G401 (cell line): ENCODE data around the gene SPEM3. TPM values are rescaled to one million over a fixed set of nuclear protein-coding genes. Genes with fewer than 3 reads are reported as not detected.

ENCODE experiments used
- DNase-seq: peaks from one replicate; pipeline ENCODE4 v3.0.0-alpha.2; 2015; ENCODE audit warnings: low spot score
- in situ Hi-C: cut with HindIII; loops from 2 replicates; pipeline ENCODE4 v1.10.0; 2016; ENCODE audit warnings: low sequenced_read_pairs, mixed read lengths
- total RNA-seq: library from RNA; depleted of rRNA; stranded (reverse); fragments of >200 nt; shearing (Covaris generic); gene quantifications from 2 replicates; pipeline ENCODE4 v1.2.3, GENCODE V29; 2014

The SPEM3 gene
- total RNA-seq, 1 experiment from 2014 or later: not detected

GRCh38 chr17:7398612-7399011 is 30.0 kb upstream of the SPEM3 start:
- in situ Hi-C loops: loop anchor here (25.0 kb wide), 1 partner anchor 89 kb away; the partner anchor contains the start of genes POLR2A, SLC35G6 and ZBTB4

GRCh38 chr17:7403043-7403726 is 25.5 kb upstream of the SPEM3 start:
- in situ Hi-C loops: no loop called here
- no peak for DNase-seq

More at GRCh38 chr17:7398612-7399011, 30.0 kb upstream of the SPEM3 start:
- no peak for DNase-seq

- in situ Hi-C loops: no loop called here
- no peak for DNase-seq
Measured at GRCh38 chr17:7403727-7403976, 25.0 kb upstream of the SPEM3 start.

DNA sequence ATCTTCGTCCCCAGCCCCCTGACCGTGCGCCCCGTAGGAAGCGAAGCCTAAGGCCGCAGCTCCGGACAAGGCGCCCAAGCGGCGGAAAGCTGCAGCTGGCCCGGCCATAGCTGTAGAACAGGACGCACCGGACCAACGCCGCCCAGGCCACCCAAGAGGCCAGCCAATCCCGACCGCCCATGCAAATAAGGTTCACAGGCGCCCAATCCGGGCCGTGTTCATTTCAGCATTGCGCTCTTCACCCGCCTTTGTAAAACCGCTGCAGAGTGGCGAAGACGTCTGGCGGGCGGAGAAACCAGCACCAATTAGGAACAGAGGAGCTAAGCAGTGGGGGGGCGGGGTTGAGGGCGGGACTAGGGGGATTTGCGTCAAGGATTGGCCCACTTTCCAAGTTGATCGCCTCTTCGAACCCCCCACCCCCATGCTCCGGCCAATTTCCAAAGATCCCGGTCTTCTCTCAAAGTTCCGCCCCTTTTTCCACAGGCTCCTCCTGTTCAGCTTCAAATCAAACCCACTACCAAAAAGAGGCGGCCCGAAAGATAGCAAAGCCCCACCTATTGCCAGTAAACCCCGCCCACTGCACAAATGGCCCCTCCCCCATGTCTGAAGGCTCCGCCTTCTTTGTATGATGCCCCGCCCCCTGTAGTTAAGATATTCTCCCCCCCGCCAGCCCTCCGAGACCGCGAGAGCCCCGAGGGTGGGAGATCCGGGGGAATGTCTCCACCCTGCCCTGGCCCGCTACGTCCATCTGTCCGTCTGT is 24.5 kb upstream of the SPEM3 start, which contains the start of gene TMEM256:
Gene TMEM256 (minus strand): TSS at position 121 of the 760 bp plus-strand sequence. CDS start 13 bp downstream, at position 108.
- in situ Hi-C loops: no loop called here
- DNase-seq: peak; percentile 100

GRCh38 chr17:7404737-7405349 is 23.8 kb upstream of the SPEM3 start:
- in situ Hi-C loops: no loop called here
- peak; percentile 51 for DNase-seq

DNA sequence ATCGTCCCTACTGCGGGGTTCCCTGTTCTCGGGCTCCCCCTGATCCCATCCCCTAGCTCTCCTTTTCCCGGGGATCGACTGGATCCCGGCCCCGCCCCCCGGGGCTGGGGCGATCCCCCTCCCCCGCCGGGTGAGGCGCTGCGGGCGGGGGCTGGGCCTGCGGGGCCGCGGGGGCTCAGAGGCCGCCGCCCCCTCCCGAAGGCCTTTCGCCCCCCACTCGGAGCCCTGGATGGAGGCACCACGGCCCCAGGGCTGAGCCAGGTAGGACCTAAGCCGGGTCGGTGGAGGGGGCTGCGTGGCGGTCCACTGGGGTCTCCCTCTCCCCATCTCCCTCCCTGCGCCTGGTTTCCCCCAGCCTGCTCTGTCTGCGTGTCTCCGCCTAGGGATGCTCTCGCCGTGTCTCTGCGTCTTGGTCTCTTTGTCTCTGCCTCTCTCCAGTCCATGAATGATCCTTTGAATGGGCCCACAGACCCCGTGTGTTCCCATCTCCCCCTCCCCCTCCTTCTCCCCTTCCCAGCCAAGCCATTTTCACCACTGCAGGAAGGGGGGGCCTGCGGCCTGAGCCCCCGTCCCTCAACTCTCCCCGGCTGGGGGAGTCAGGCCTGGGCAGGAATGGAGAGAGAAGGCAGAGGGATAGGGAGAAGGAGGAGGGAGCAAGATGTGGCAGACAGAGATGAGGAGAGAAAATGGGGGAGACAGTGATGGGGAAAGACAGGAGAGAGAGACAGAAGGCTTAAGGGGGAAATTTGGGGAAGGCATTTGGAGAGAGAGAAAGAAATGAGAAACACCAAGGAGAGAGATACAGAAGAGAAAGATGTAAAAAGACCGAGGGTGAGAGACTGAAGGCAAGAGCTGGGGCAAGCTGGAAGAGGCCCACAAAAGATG is 23.1 kb upstream of the SPEM3 start:
- in situ Hi-C loops: no loop called here
- peak; percentile 44 for DNase-seq

DNA sequence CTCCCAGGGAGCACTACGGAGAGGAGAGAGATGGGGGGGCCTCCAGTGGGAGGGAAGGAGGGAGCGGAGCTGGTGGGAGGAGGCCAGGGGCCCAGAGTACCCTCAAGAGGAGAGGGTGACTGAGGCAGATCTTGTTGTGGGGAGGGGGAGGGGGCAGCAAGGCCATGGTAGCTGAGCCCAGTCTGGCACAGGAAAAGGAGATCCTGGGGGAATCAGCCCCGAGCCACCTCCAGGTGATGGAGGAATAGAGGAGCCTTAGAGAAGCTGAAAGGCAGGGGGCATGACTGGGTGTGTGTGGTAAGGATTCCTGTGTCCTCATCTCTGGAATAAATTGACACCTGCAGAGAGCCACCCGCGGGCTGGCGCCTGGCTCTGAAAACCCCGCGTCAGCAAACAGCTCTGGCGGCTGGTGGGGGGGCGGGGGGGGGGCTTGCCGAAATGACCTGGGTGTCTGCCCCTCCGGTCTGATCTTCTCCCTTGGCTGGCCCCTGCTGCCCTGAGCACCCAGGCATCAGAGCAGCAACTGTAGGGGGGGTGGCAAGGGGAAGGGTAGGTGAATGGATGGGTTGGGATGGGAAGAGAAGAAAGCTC is 22.3 kb upstream of the SPEM3 start:
- in situ Hi-C loops: no loop called here

DNA sequence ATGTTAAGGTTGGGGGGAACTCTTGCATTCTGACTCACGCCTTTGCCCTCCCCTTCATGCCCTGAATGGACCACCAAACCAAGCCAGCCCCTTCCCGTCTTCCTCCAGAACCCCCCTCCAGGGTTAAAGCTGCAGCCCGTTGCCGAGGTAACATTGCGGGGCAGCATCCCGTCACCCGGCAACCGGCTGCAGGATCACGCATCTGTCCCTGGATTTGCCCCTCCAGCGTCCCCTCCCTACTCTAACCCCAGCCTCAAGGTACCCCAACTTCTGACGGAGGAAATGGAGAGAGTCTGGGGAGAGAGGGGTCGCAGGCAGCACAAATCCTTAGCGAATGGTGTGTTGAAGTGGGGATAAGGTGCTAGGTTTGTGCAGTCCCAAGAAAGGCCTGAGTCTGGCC is 21.6 kb upstream of the SPEM3 start:
- DNase-seq: no peak
- in situ Hi-C loops: no loop called here

More for the DNA sequence above, 22.3 kb upstream of the SPEM3 start:
- peak; percentile 14 for DNase-seq

DNA sequence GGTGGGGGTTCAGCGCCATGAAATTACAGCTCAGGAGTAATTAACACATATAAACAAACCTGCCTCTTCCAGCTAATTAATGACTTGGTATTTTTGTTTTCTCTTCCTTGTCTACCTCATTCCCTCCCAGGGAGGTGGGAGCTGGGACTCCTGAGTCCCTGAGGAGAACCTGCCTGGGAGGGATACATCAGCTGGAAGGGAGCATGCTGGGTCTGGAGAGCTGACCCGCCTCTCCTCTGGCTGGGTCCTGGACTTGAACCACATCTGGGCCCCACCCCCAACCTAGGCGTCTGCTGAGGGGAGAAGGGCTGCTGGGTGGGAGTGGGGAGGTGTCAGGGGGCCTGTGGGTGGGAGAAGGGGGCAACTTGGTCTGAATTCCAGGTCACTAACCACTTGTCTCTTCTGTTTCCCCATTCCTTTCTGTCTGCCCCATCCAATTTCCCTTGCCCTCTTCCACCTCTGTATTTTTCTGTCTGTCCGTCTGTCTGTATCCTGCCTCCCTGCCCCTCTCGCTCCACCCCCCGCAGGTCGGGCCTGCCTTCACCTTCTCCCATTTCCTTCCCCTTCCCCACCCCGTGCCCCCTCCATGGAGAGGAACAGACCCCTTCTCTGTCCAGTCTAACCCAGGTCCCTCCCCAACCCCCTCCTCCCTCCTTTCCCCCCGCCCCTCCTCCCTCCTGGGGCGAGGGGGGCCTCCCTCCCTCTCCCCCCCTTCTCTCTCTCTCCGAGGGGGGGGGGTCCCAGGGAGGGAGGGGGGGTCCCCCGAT is 21.0 kb upstream of the SPEM3 start, which contains the start of gene NLGN2:
Gene NLGN2 (plus strand): TSS at position 361 of the 767 bp plus-strand sequence. CDS start 411 bp downstream, outside the sequence.
- in situ Hi-C loops: no loop called here
- no peak for DNase-seq

DNA sequence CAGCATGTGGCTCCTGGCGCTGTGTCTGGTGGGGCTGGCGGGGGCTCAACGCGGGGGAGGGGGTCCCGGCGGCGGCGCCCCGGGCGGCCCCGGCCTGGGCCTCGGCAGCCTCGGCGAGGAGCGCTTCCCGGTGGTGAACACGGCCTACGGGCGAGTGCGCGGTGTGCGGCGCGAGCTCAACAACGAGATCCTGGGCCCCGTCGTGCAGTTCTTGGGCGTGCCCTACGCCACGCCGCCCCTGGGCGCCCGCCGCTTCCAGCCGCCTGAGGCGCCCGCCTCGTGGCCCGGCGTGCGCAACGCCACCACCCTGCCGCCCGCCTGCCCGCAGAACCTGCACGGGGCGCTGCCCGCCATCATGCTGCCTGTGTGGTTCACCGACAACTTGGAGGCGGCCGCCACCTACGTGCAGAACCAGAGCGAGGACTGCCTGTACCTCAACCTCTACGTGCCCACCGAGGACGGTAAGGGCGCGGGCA is 20.4 kb upstream of the SPEM3 start:
- in situ Hi-C loops: no loop called here
- DNase-seq: no peak

DNA sequence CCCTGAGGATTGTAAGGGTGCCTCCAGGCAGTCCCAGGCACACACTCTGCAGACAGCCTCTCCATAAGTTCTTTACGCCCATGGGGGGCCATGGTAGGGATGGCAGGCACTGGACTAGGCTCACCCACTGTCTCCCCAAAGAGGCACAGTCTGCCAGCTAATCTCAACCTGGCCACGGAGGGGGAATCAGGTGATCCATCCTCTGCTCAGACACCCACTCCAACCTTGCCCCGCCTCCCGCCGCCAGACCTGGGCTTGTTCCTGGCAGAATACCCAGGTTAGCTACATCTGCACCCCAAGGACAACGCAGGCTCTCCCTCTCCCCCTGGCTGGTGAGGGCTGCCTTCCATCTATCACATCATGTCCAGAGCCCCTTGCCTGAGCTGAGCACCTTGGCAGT is 19.8 kb upstream of the SPEM3 start:
- no peak for DNase-seq
- in situ Hi-C loops: no loop called here

DNA sequence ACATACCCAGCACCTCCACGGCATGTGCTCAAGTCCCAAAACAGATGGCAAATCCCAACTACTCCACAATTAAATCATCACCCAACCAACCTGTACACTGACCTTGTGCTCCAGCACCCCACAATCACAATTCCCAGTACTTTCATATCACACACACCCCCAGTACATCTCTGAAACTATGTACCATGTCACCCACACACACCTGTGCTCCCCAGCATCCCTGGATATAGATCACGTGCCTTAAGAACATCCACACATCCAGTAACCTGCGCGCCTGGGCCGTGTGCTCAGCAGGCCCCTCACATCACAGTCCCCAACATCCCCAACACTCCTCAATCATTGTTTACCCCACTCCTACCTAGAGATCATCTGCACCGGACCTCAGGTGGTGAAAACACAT is 18.9 kb upstream of the SPEM3 start:
- DNase-seq: no peak

DNA sequence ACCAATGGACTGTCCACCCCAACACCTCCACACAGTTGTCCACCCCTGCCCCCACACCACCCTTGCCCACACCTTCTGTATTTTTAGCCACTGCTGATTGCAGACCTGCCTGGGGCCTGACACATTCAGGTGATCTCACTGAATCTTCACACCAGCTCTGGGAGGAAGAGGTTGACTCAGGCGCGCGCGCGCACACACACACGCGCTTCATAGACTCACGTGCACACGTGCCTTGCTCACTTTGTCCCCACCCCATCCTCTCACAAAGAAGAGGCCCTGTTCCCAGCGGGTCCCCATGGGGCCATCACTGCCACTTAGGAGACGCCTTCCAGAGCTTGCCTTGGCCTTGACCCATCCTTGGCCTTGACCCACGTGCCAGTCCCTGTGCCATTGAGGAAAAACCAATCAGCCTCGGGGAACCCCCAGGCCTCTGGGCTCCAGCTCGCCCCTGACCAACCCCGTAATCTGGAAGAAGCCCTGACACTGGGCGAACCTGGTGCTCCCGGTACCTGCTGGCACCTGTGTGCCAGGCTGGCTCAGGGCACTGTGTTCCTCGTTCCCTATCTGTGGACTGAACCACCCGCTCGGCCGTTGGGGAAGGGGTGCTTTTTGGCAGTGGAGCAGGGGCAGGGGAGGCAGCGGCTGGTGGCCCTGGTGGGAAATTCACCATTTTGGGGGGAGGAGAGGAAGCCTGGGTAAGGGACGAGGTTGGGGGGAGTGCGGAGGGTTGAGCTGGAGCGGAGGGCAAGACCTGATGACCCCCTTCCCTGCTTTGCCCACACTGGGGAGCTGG is 17.8 kb upstream of the SPEM3 start:
- no peak for DNase-seq
- in situ Hi-C loops: no loop called here

More for the DNA sequence above, 18.9 kb upstream of the SPEM3 start:
- in situ Hi-C loops: no loop called here

DNA sequence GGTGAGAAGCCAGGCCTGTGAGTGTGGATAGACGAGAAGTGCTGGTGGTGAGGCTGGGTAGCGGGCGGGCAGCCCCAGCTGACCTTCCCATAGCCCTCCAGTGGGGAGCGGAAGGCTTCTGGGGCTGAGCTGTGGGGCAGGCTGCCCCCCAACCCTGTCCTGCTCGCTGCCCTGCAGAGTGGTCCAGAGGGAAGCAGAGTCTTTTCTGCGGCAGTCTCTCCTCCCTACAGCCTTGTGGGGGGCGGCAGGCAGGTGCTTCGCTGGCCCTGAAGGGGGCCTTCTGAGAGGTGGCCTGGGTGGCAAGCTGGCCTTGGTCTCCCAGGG is 17.3 kb upstream of the SPEM3 start:
- in situ Hi-C loops: no loop called here
- no peak for DNase-seq

DNA sequence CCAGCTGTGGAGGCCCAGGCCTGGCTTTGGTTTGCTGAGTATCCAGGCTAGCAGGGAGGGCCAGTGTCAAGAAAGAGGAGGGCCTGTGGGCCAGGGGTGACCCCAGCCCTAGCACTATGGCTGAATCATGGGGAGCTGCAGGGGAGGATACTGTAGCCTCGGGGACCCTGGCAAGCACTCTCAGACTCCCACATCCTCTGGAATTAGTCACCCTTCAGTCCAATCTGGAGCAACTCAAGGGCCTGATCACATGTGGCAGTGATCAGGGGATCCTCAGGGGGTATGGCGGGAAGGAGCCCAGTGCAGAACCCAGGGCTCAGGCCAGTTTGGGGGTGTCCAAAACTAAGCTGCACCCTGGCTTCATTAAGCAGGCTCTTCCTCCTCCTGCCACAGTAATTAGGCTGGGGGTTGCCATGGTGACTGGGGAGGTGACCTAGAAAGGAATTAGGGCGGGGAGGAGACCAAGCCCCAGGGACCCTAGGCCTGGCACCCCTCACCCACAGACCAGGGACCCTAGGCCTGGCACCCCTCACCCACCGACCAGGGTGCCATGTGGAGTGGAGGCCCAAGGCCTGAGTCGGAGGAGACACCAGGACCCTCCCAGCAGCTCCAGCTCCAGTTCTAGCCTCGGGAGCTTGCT is 15.2 kb upstream of the SPEM3 start:
- peak; percentile 34 for DNase-seq
- in situ Hi-C loops: no loop called here

GRCh38 chr17:7414837-7415236 is 13.8 kb upstream of the SPEM3 start:
- in situ Hi-C loops: no loop called here
- DNase-seq: no peak

- in situ Hi-C loops: no loop called here
- DNase-seq: no peak
Measured at GRCh38 chr17:7415784-7416183, 12.9 kb upstream of the SPEM3 start.
